GM18951 (cell line): ENCODE data around the gene POLRMT.

Experiments used
- POLR2A ChIP-seq: IDR thresholded peaks from 4 replicates; pipeline ENCODE4 v1.6.1; 2011; ENCODE audit warnings: mild to moderate bottlenecking; ENCODE audit not compliant: insufficient read length, insufficient read depth; ENCODE audit errors: extremely low read depth
- in situ Hi-C: fragments of 300-500 bp; cut with MboI; formaldehyde crosslinking; loops from one replicate; pipeline ENCODE4 v1.12.0; 2022; ENCODE audit warnings: low sequenced_read_pairs, mixed read lengths, inconsistent platforms; ENCODE audit not compliant: unreplicated experiment

POLRMT gene

GRCh38 chr19:570937-571565 is 62.3 kb downstream of the POLRMT start:
- peak; percentile 39 for TF ChIP-seq POLR2A
- in situ Hi-C loops: no loop called here

GRCh38 chr19:570251-570686 is 63.1 kb downstream of the POLRMT start:
- in situ Hi-C loops: no loop called here
- TF ChIP-seq POLR2A: no peak

- no peak for TF ChIP-seq POLR2A
Observed at GRCh38 chr19:567296-567900, 65.9 kb downstream of the POLRMT start.

More at GRCh38 chr19:567296-567900, 65.9 kb downstream of the POLRMT start:
- in situ Hi-C loops: no loop called here
